Nephron progenitor cell (in vitro differentiated cells): ENCODE data around the gene ASXL1.
A peak's percentile ranks its signal among the peaks of the same experiment; 100 is the strongest.

Experiments used
- DNase-seq: peaks from one replicate; pipeline ENCODE4 v3.0.0; 2021
- H3K27ac Mint-ChIP-seq: 2 replicates; pipeline ENCODE4 v1.8.0; 2021; ENCODE audit warnings: mild to moderate bottlenecking, moderate library complexity, mixed read lengths
- H3K27me3 Mint-ChIP-seq: 2 replicates; pipeline ENCODE4 v1.8.0; 2021; ENCODE audit warnings: mild to moderate bottlenecking, low read depth, mixed read lengths; ENCODE audit not compliant: poor library complexity
- H3K36me3 Mint-ChIP-seq: 2 replicates; pipeline ENCODE4 v1.8.0; 2021; ENCODE audit warnings: low read depth, mixed read lengths
- H3K4me1 Mint-ChIP-seq: 2 replicates; pipeline ENCODE4 v1.8.0; 2021; ENCODE audit warnings: mixed read lengths
- H3K4me3 Mint-ChIP-seq: 2 replicates; pipeline ENCODE4 v1.8.0; 2021; ENCODE audit warnings: mild to moderate bottlenecking, moderate library complexity, mixed read lengths
- H3K9me3 Mint-ChIP-seq: 2 replicates; pipeline ENCODE4 v1.8.0; 2021; ENCODE audit warnings: mild to moderate bottlenecking, moderate library complexity, mixed read lengths
- CTCF ChIP-seq: fragments of 200-600 bp; sonication (generic); IDR thresholded peaks from 2 replicates; pipeline ENCODE4 v1.5.0; 2021; ENCODE audit warnings: antibody characterized with exemption

The ASXL1 gene

GRCh38 chr20:32356622-32357374, 1.3 kb upstream of the ASXL1 start:
- H3K27me3 Mint-ChIP-seq: peaks cover 4% of the 10 kb centered on the region
- no peak for DNase-seq
- no peak overlapping the region for H3K27ac Mint-ChIP-seq
- TF ChIP-seq CTCF: no peak
- H3K4me3 Mint-ChIP-seq: peak overlapping the region; percentile 98
- peaks cover 26% of the 10 kb centered on the region for H3K4me1 Mint-ChIP-seq
- H3K36me3 Mint-ChIP-seq: peaks cover 21% of the 10 kb centered on the region
- peaks cover 3% of the 10 kb centered on the region for H3K9me3 Mint-ChIP-seq

GRCh38 chr20:32357375-32357868, 709 bp upstream of the ASXL1 start:
- peak overlapping the region; percentile 98 for H3K4me3 Mint-ChIP-seq
- peak overlapping the region; percentile 72 for H3K27ac Mint-ChIP-seq
- H3K9me3 Mint-ChIP-seq: peaks cover 3% of the 10 kb centered on the region
- no peak for TF ChIP-seq CTCF
- peaks cover 27% of the 10 kb centered on the region for H3K36me3 Mint-ChIP-seq
- peaks cover 4% of the 10 kb centered on the region for H3K27me3 Mint-ChIP-seq
- DNase-seq: peak; percentile 22
- peaks cover 29% of the 10 kb centered on the region for H3K4me1 Mint-ChIP-seq

- DNase-seq: no peak
- H3K36me3 Mint-ChIP-seq: peaks cover 31% of the 10 kb centered on the region
- TF ChIP-seq CTCF: no peak
- H3K4me1 Mint-ChIP-seq: peaks cover 41% of the 10 kb centered on the region
- no peak overlapping the region for H3K27ac Mint-ChIP-seq
- peak overlapping the region; percentile 98 for H3K4me3 Mint-ChIP-seq
- peaks cover 3% of the 10 kb centered on the region for H3K9me3 Mint-ChIP-seq
- no peaks in the 10 kb centered on the region for H3K27me3 Mint-ChIP-seq
Observed at GRCh38 chr20:32358632-32358882, 426 bp downstream of the ASXL1 start.

- no peak for TF ChIP-seq CTCF
- peaks cover 3% of the 10 kb centered on the region for H3K9me3 Mint-ChIP-seq
- peak overlapping the region; percentile 98 for H3K4me3 Mint-ChIP-seq
- peaks cover 31% of the 10 kb centered on the region for H3K36me3 Mint-ChIP-seq
- DNase-seq: peak; percentile 78
- H3K27me3 Mint-ChIP-seq: no peaks in the 10 kb centered on the region
- H3K4me1 Mint-ChIP-seq: peaks cover 44% of the 10 kb centered on the region
- H3K27ac Mint-ChIP-seq: peak overlapping the region; percentile 97
Observed at GRCh38 chr20:32358883-32359632, 927 bp downstream of the ASXL1 start.

GRCh38 chr20:32359633-32360332, 1.7 kb downstream of the ASXL1 start:
- Mint-ChIP-seq H3K9me3 (peaks cover 3% of the 10 kb centered on the region), H3K4me1 (peaks cover 48% of the 10 kb centered on the region), H3K27ac (peak overlapping the region; percentile 97), H3K36me3 (peaks cover 31% of the 10 kb centered on the region), H3K27me3 (no peaks in the 10 kb centered on the region), H3K4me3 (peak overlapping the region; percentile 98)
- DNase-seq: no peak
- no peak for TF ChIP-seq CTCF
